Panc1 (cell line): ENCODE results near the gene CNDP1. TPM values are rescaled to one million over a fixed set of nuclear protein-coding genes. Genes with fewer than 3 reads are reported as not detected.

Experiments
- ATAC-seq: fragments of 200-7000 bp; cut with Tn5 transposase; 2 replicates; pipeline ENCODE4 v1.9.1; 2020; ENCODE audit warnings: mild to moderate bottlenecking, moderate library complexity
- BruUV-seq: library from RNA; stranded (reverse); fragments of 400-500 nt; replicated peaks from 2 replicates; lab custom pipeline; 2021; lab: Mats Ljungman, UMichigan
- CTCF ChIA-PET: fragments of 300-600 bp; sonication (Branson Sonifier 250); formaldehyde crosslinking; loops from one replicate; lab custom pipeline; 2022; ENCODE audit warnings: antibody characterized with exemption; lab: Charles Lee
- POLR2A ChIA-PET: fragments of 300-600 bp; sonication (Branson Sonifier 250); formaldehyde crosslinking; loops from one replicate; lab custom pipeline; 2022; ENCODE audit warnings: antibody characterized with exemption; lab: Charles Lee
- DNase-seq: peaks from one replicate; pipeline ENCODE4 v3.0.0-alpha.2; 2010; ENCODE audit warnings: low read depth, low spot score
- H3K27ac ChIP-seq: 2 replicates; pipeline ENCODE4 v1.5.1; 2011; ENCODE audit warnings: mild to moderate bottlenecking, low read length, inconsistent platforms
- H3K27me3 ChIP-seq: fragments of 200-500 bp; sonication (Bioruptor generic); 2 replicates; pipeline ENCODE4 v1.6.0; 2014; ENCODE audit warnings: low read length, inconsistent platforms; ENCODE audit not compliant: control insufficient read depth, insufficient read depth
- H3K36me3 ChIP-seq: fragments of 200-500 bp; sonication (Bioruptor generic); 2 replicates; pipeline ENCODE4 v1.5.1; 2014; ENCODE audit warnings: inconsistent platforms, mild to moderate bottlenecking, low read length, moderate library complexity; ENCODE audit not compliant: control insufficient read depth, insufficient read depth
- H3K4me1 ChIP-seq: 2 replicates; pipeline ENCODE4 v1.5.1; 2011; ENCODE audit warnings: inconsistent platforms, mild to moderate bottlenecking, low read length, moderate library complexity; ENCODE audit not compliant: control insufficient read depth, insufficient read depth
- H3K4me3 ChIP-seq, 2 experiments: 2 replicates each; pipeline ENCODE4 v1.5.1; 2011 to 2012; ENCODE audit warnings: low read depth in 2 of 2, low read length in 2 of 2, mild to moderate bottlenecking in 2 of 2, inconsistent platforms in 1 of 2, moderate library complexity in 1 of 2
- H3K9me3 ChIP-seq: fragments of 200-500 bp; sonication (Bioruptor generic); 2 replicates; pipeline ENCODE4 v1.5.1; 2014; ENCODE audit warnings: low read depth, mild to moderate bottlenecking, inconsistent platforms, low read length, moderate library complexity; ENCODE audit not compliant: control insufficient read depth, insufficient read depth
- POLR2AphosphoS5 ChIP-seq: IDR thresholded peaks from 2 replicates; pipeline ENCODE4 v1.6.1; 2012; ENCODE audit warnings: mild to moderate bottlenecking, low read depth, low read length, moderate library complexity
- SIN3A ChIP-seq: IDR thresholded peaks from 2 replicates; pipeline ENCODE4 v1.6.1; 2012; ENCODE audit warnings: low read depth, mild to moderate bottlenecking, low read length, moderate library complexity, borderline replicate concordance; ENCODE audit not compliant: insufficient read depth
- TCF7L2 ChIP-seq: IDR thresholded peaks from 2 replicates; pipeline ENCODE4 v1.6.1; 2011; ENCODE audit warnings: mild to moderate bottlenecking, low read depth, low read length, inconsistent platforms
- in situ Hi-C: cut with HindIII; loops from 2 replicates; pipeline ENCODE4 v1.10.0; 2016; ENCODE audit warnings: low sequenced_read_pairs, low pct_unique_long_range_greater_than_20kb
- intact Hi-C: fragments of 100-400 bp; cut with micrococcal nuclease; formaldehyde crosslinking; loops from one replicate; pipeline ENCODE4 v1.10.0; 2022; ENCODE audit not compliant: unreplicated experiment
- total RNA-seq: library from RNA; stranded (reverse); gene quantifications from one replicate; pipeline ENCODE4 v1.2.1, GENCODE V29; 2021; ENCODE audit not compliant: unreplicated experiment
- TF ChIP-seq, protein P1 (sequence below), 2 experiments: IDR thresholded peaks; 2 replicates each; pipeline ENCODE4 v1.6.1; 2011 to 2012; ENCODE audit warnings: low read depth in 2 of 2, control low read depth in 1 of 2, low read length in 1 of 2, mild to moderate bottlenecking in 1 of 2, moderate library complexity in 1 of 2; ENCODE audit not compliant: insufficient read depth in 1 of 2
- TF ChIP-seq, protein P2 (sequence below): fragments of 450-650 bp; IDR thresholded peaks from 2 replicates; pipeline ENCODE4 v1.5.1; 2017; ENCODE audit warnings: mild to moderate bottlenecking

CNDP1 gene
- total RNA-seq, 1 experiment from 2014 or later = not detected

- Histone ChIP-seq H3K4me3 (no peak overlapping the region), H3K27me3 (peaks cover 31% of the 10 kb centered on the region), H3K36me3 (no peaks in the 10 kb centered on the region), H3K4me1 (peaks cover 4% of the 10 kb centered on the region; the same call in 1 of the 2 replicates), H3K9me3 (no peaks in the 10 kb centered on the region), H3K27ac (no peak overlapping the region)
- in situ Hi-C loops (no loop called here), intact Hi-C loops (no loop called here)
- ChIA-PET POLR2A (no interaction called here), CTCF (no interaction called here)
- 0 out of 2 replicates have a peak, but pooled peaks have one; percentile 15 for ATAC-seq
- TF ChIP-seq, protein P1, sequence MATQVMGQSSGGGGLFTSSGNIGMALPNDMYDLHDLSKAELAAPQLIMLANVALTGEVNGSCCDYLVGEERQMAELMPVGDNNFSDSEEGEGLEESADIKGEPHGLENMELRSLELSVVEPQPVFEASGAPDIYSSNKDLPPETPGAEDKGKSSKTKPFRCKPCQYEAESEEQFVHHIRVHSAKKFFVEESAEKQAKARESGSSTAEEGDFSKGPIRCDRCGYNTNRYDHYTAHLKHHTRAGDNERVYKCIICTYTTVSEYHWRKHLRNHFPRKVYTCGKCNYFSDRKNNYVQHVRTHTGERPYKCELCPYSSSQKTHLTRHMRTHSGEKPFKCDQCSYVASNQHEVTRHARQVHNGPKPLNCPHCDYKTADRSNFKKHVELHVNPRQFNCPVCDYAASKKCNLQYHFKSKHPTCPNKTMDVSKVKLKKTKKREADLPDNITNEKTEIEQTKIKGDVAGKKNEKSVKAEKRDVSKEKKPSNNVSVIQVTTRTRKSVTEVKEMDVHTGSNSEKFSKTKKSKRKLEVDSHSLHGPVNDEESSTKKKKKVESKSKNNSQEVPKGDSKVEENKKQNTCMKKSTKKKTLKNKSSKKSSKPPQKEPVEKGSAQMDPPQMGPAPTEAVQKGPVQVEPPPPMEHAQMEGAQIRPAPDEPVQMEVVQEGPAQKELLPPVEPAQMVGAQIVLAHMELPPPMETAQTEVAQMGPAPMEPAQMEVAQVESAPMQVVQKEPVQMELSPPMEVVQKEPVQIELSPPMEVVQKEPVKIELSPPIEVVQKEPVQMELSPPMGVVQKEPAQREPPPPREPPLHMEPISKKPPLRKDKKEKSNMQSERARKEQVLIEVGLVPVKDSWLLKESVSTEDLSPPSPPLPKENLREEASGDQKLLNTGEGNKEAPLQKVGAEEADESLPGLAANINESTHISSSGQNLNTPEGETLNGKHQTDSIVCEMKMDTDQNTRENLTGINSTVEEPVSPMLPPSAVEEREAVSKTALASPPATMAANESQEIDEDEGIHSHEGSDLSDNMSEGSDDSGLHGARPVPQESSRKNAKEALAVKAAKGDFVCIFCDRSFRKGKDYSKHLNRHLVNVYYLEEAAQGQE (IDR thresholded peaks at IDR 0.05; ENCODE audit: insufficient read depth in 1 of 2, low read depth in 2 of 2, low read length in 1 of 2) = no peak
- no peak for TF ChIP-seq SIN3A
- TF ChIP-seq, protein P2, sequence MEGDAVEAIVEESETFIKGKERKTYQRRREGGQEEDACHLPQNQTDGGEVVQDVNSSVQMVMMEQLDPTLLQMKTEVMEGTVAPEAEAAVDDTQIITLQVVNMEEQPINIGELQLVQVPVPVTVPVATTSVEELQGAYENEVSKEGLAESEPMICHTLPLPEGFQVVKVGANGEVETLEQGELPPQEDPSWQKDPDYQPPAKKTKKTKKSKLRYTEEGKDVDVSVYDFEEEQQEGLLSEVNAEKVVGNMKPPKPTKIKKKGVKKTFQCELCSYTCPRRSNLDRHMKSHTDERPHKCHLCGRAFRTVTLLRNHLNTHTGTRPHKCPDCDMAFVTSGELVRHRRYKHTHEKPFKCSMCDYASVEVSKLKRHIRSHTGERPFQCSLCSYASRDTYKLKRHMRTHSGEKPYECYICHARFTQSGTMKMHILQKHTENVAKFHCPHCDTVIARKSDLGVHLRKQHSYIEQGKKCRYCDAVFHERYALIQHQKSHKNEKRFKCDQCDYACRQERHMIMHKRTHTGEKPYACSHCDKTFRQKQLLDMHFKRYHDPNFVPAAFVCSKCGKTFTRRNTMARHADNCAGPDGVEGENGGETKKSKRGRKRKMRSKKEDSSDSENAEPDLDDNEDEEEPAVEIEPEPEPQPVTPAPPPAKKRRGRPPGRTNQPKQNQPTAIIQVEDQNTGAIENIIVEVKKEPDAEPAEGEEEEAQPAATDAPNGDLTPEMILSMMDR = no peak
- TF ChIP-seq POLR2AphosphoS5 = no peak
- TF ChIP-seq TCF7L2 = no peak
- BruUV-seq = no TSS peak
- no peak for DNase-seq
These were observed 54.7 kb downstream of the CNDP1 start for GRCh38 chr18:74589021-74589420.

GRCh38 chr18:74589811-74590210 lies 55.5 kb downstream of the CNDP1 start:
- Histone ChIP-seq H3K36me3 (no peaks in the 10 kb centered on the region), H3K9me3 (no peaks in the 10 kb centered on the region), H3K4me1 (peaks cover 4% of the 10 kb centered on the region; the same call in 1 of the 2 replicates), H3K27ac (no peak overlapping the region), H3K4me3 (no peak overlapping the region), H3K27me3 (peaks cover 24% of the 10 kb centered on the region)
- intact Hi-C loops = no loop called here
- no peak for DNase-seq
- BruUV-seq = no TSS peak
- no peak for ATAC-seq
- CTCF ChIA-PET = no interaction called here
- POLR2A ChIA-PET = no interaction called here
- TF ChIP-seq SIN3A (no peak), POLR2AphosphoS5 (no peak), TCF7L2 (no peak)
- TF ChIP-seq, protein P1 (IDR thresholded peaks at IDR 0.05; ENCODE audit: insufficient read depth in 1 of 2, low read depth in 2 of 2, low read length in 1 of 2) = no peak
- TF ChIP-seq, protein P2 = no peak
- in situ Hi-C loops = no loop called here
